Stomach smooth muscle (tissue), 2 donors: ENCODE data around the gene SLC22A8.
"Not testable (repeated sequence)": the region's sequence is repeated elsewhere in the genome, so short reads cannot be mapped to it uniquely, and the experiment has no call there.

Experiments
- H3K27ac ChIP-seq: one replicate; pipeline ENCODE4 v1.7.0; 2013; ENCODE audit warnings: mild to moderate bottlenecking, low read length, inconsistent platforms
- H3K27me3 ChIP-seq, 2 donors: one replicate each; pipeline ENCODE4 v1.7.0; 2013; ENCODE audit warnings: low read length in 2 of 2; ENCODE audit not compliant: insufficient read depth in 2 of 2, control insufficient read depth in 1 of 2
- H3K36me3 ChIP-seq, 2 donors: one replicate each; pipeline ENCODE4 v1.7.0; 2013; ENCODE audit warnings: low read length in 2 of 2; ENCODE audit not compliant: control insufficient read depth in 2 of 2, insufficient read depth in 2 of 2
- H3K4me1 ChIP-seq: one replicate; pipeline ENCODE4 v1.7.0; 2013; ENCODE audit warnings: low read length; ENCODE audit not compliant: control insufficient read depth, insufficient read depth
- H3K4me3 ChIP-seq, 2 donors: one replicate each; pipeline ENCODE4 v1.7.0; 2013; ENCODE audit warnings: low read length in 2 of 2
- H3K9ac ChIP-seq, 2 donors: one replicate each; pipeline ENCODE4 v1.7.0; 2013; ENCODE audit warnings: low read length in 2 of 2, mild to moderate bottlenecking in 1 of 2
- H3K9me3 ChIP-seq, 2 donors: one replicate each; pipeline ENCODE4 v1.7.0; 2013; ENCODE audit warnings: low read length in 2 of 2; ENCODE audit not compliant: control insufficient read depth in 2 of 2
- donor health status: healthy.
- donor health status: Pancreatic carcinoma.

The SLC22A8 gene, protein sequence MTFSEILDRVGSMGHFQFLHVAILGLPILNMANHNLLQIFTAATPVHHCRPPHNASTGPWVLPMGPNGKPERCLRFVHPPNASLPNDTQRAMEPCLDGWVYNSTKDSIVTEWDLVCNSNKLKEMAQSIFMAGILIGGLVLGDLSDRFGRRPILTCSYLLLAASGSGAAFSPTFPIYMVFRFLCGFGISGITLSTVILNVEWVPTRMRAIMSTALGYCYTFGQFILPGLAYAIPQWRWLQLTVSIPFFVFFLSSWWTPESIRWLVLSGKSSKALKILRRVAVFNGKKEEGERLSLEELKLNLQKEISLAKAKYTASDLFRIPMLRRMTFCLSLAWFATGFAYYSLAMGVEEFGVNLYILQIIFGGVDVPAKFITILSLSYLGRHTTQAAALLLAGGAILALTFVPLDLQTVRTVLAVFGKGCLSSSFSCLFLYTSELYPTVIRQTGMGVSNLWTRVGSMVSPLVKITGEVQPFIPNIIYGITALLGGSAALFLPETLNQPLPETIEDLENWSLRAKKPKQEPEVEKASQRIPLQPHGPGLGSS

DNA sequence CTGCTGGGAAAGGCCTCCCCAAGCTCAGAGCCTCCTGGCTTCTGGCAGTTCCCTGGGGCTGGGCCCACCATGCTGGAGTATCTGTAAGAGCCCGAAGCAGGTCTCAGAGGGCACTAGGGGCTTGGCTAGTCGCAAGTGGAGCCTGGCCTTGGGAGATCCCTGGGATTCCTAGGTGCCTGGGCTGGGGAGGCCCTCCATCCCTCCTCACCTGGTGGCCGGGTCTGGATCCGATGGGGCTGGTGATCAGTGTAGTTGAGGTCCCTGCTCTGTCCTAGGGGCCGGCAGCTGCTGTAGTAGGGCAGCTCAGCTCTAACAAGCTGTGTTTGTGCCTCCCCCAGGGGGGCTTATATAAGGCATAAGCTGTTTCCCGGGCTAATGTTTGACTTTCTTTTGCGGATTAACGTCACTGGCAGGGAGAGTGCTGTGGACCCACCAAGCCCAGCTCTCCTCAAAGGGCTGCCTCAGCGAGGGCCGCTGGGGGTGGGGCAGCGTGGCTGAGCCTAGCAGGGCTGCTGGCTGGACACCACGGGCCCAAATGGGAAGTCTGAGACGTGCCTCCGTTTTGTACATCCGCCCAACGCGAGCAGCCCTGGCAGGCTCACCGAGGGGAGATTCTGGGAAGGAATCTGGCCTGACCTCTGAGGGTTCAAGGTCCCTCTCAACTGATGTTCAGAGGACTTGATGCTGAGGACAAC, at the start of gene SLC22A8:
Gene SLC22A8 (minus strand): TSS at position 321 of the 695 bp plus-strand sequence. CDS start 883 bp downstream, outside the sequence.
- Histone ChIP-seq H3K36me3 (no peaks in the 10 kb centered on the region), H3K4me1 (peaks cover 7% of the 10 kb centered on the region), H3K4me3 (no peak within 1 kb of the TSS), H3K27ac (no peak within 1 kb of the TSS), H3K9me3 (no peaks in the 10 kb centered on the region), H3K9ac (no peak within 1 kb of the TSS), H3K27me3 (peaks cover 8 to 9% of the 10 kb centered on the region in 2 donors)

DNA sequence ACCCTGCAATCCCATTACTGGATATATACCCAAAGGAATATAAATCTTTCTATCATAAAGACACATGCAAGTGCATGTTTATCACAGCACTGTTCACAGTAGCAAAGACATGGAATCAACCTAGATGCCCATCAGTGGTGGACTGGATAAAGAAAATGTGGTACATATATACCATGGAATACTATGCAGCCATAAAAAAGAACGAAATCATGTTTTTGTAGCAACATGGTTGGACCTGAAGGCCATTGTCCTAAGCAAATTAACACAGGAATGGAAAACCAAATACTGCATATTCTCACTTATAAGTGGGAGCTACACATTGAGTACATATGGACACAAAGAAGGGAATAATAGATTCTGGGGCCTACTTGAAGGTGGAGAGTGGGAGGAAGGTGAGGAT, 30.6 kb upstream of the SLC22A8 start:
- not testable (repeated sequence) for H3K9me3 ChIP-seq

DNA sequence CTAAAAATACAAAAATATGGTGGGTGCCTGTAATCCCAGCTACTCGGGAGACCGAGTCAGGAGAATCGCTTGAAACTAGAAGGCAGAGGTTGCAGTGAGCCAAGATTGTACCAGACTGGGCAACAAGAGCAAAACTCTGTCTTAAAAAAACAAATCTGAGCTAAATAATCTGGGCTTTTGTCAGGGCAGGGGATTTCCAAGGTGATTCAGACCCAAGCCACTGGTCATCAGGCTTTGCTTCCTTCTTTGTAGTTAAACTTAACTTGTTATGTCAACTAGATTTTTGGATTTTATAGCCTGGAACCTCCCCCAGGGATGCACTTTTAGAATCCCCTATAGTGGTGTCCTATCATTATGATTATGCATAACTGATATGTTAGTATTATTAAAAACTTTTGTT, 27.0 kb upstream of the SLC22A8 start:
- Histone ChIP-seq H3K27me3 (no peaks in the 10 kb centered on the region), H3K4me3 (no peak overlapping the region), H3K9me3 (peaks cover 0 to 3% of the 10 kb centered on the region in 2 donors), H3K4me1 (no peaks in the 10 kb centered on the region), H3K36me3 (no peaks in the 10 kb centered on the region), H3K9ac (no peak overlapping the region), H3K27ac (no peak overlapping the region)

More for the DNA sequence above, 30.6 kb upstream of the SLC22A8 start:
- H3K4me3 ChIP-seq, H3K27ac ChIP-seq, H3K4me1 ChIP-seq, H3K9ac ChIP-seq, H3K27me3 ChIP-seq, H3K36me3 ChIP-seq: not testable (repeated sequence)

DNA sequence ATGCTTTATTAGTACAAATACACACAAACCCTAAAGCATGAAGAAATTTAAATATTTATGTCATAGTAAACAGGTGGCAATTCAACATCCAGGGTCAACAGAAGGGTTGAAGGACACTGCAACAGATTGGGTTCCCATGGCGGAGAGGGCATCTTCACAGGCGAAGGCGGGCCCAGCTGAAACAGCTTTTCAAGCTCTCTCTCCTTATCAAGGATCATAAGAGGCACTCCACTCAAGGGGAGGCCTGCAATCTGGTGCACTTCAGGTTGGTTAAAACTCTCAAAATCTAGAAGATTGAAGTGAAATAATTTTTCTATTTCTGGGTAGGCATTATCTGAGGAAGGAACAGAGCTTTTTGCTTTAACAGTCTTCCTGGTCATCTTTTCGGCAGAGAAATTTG, 16.8 kb upstream of the SLC22A8 start:
- H3K9ac ChIP-seq = no peak overlapping the region

DNA sequence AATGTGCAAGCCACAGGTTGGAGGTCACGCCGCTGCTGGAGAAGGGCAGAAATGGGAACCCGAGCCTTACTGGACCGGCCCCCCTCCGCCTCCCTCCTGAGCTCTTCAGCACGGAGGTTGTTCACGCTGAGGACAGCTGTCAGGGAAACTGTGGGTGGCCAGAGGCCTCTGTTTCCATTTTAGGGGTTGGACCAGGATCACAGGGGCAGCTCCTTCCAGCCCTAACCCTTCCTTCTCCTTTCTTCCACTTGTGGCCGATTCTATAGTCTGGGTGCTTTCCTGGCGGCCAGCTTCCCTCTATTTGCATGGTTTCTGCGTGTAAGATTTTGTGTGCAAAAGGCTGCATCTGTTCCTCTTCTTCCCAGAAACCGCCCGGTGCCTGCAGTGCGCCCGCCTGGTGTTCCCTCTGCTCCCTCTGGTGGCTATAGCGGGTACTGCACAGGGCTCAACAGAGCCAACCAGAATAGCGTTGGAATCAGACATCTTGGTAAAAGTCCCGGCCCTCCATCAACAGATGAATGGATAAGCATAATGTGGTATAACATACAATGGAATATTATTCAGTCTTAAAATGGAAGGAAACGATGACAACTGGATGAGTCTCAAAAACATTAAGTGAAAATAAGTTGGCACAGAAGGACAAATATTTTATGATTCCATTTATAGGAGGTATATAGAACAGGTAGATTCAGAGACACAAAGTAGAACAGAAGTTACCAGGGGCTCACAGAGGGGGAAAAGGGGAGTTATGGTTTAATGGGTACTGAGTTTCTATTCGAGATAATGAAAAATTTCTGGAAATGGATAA, 8.4 kb upstream of the SLC22A8 start:
- Histone ChIP-seq H3K36me3 (no peaks in the 10 kb centered on the region), H3K27me3 (no peaks in the 10 kb centered on the region), H3K4me1 (peaks cover 8% of the 10 kb centered on the region), H3K4me3 (peak overlapping the region; percentile 38 to 55), H3K9ac (no peak overlapping the region), H3K27ac (no peak overlapping the region), H3K9me3 (no peaks in the 10 kb centered on the region)

More for the DNA sequence above, 16.8 kb upstream of the SLC22A8 start:
- H3K4me1 ChIP-seq = no peaks in the 10 kb centered on the region
- H3K27ac ChIP-seq = no peak overlapping the region
- H3K27me3 ChIP-seq = peaks cover 0 to 2% of the 10 kb centered on the region in 2 donors
- peaks cover 0 to 4% of the 10 kb centered on the region in 2 donors for H3K9me3 ChIP-seq
- H3K4me3 ChIP-seq = no peak overlapping the region
- H3K36me3 ChIP-seq = no peaks in the 10 kb centered on the region

DNA sequence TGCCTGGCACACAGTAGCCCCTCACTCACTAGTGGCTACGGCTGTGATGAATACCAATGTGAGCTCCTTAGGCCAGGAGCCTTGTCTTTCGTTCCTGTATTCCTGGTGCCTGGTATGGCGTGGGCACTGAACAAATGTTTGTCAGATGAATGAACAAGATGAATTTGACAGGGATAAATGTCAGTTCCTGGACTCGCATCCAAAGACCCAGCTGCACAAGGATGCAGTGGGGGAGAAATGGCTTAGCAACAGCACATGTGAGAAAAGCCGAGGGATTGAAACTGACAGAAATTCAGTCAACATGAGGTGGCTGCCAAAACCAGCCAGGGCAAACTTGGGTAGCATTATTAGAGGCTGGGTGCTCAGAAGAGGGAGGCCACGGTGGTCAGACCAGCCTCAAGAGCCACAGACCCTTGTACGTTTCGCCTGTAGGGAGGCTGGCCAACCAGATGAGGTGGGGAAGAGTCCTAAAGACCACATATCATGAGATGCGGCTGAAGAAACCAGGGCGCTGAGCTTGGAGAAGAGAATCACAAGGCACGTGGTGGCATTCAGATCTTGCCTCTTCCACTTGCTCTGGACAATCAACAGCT, 7.7 kb upstream of the SLC22A8 start:
- Histone ChIP-seq H3K27ac (no peak overlapping the region), H3K4me1 (peaks cover 8% of the 10 kb centered on the region), H3K27me3 (no peaks in the 10 kb centered on the region), H3K9ac (no peak overlapping the region), H3K4me3 (peak overlapping the region; percentile 38 to 55), H3K36me3 (no peaks in the 10 kb centered on the region), H3K9me3 (no peaks in the 10 kb centered on the region)

DNA sequence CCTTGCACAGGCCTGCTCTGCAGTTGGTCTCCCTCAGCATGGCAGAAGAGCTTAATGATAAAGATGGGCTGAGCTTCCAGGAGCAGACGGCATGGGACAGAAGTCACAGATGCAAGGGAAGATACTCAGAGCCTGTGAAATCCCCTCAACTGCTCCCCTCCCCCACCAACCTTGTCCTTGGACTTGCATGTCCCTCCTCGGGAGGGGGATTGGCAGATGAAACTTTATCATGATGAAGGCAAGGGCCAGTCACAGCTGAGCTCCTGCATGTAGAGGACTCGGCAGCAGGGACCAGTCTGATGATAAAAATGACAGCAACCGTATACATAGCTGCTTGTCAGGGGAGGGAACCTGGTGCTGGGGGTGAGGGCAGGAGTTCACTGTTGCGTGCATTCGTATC, 6.8 kb upstream of the SLC22A8 start:
- H3K9ac ChIP-seq = no peak overlapping the region
- no peak overlapping the region for H3K4me3 ChIP-seq
- no peaks in the 10 kb centered on the region for H3K9me3 ChIP-seq

DNA sequence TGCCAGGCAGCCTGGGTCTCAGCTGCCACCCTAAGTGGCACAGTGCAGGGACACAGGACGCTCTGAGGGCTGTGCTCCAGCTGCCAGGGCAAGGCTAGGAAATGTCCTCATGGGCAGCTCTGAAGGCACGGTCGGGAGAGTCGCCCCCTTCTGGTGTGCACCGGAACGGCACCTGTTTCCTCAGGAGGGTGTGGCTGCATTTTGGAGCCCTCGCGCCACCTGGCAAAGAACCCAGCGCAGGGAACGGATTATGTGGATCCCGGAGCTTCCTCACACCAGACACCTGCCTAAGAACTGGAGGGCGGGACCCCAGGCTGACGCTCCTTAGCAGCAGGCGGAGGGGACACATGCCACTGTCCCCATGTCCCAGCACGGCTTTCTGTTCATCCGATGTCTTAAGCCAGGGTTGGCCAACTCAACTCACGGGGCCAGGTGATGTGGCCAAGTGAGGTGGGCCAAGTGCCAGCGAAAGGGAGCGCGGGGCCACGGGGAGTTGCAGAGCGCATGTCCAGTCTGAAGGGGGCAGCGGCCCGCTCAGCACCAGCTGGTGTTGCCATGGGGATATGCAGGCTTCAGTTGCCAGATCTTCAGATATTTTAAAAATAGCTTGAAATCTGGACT, 5.1 kb upstream of the SLC22A8 start:
- peaks cover 0 to 7% of the 10 kb centered on the region in 2 donors for H3K27me3 ChIP-seq
- H3K4me1 ChIP-seq = peaks cover 15% of the 10 kb centered on the region
- H3K4me3 ChIP-seq = no peak overlapping the region
- no peak overlapping the region for H3K9ac ChIP-seq
- no peak overlapping the region for H3K27ac ChIP-seq
- H3K9me3 ChIP-seq = no peaks in the 10 kb centered on the region
- no peaks in the 10 kb centered on the region for H3K36me3 ChIP-seq

More for the DNA sequence above, 6.8 kb upstream of the SLC22A8 start:
- H3K27ac ChIP-seq = no peak overlapping the region
- peaks cover 11% of the 10 kb centered on the region for H3K4me1 ChIP-seq
- peaks cover 0 to 4% of the 10 kb centered on the region in 2 donors for H3K27me3 ChIP-seq
- H3K36me3 ChIP-seq = no peaks in the 10 kb centered on the region

DNA sequence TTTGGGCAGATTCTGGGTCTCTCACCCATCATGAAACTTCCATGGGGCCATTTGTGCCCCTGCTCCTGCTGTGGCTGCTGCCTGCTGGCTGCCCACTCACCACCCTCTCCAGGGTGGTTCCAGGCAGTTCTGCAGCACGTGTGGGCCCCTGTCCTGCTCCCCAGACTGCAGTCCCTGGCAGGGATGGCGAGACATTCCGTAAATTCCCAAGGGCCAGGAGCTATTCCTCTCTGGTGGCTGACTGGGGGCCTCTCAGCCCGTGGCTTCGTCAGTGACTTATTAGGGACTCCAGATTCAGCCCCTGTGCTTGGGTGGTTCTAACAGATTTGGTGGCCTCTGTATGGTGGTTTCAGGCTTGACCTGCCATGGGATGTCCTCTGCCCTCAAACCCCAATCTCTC, 3.9 kb upstream of the SLC22A8 start:
- Histone ChIP-seq H3K27me3 (peaks cover 6 to 9% of the 10 kb centered on the region in 2 donors), H3K9ac (no peak overlapping the region), H3K36me3 (no peaks in the 10 kb centered on the region), H3K9me3 (no peaks in the 10 kb centered on the region), H3K27ac (no peak overlapping the region), H3K4me3 (no peak overlapping the region), H3K4me1 (peaks cover 15% of the 10 kb centered on the region)
